Esophagus (tissue), 2 donors: ENCODE data around the gene GUK1. TPM values are rescaled to one million over a fixed set of nuclear protein-coding genes. Genes with fewer than 3 reads are reported as not detected.
A peak's percentile ranks its signal among the peaks of the same experiment; 100 is the strongest.

ENCODE experiments used
- H3K27ac ChIP-seq, 2 donors: one replicate each; pipeline ENCODE4 v1.5.1; 2013; ENCODE audit warnings: low read depth in 2 of 2, mild to moderate bottlenecking in 2 of 2, inconsistent platforms in 1 of 2, low read length in 1 of 2, moderate library complexity in 1 of 2
- H3K27me3 ChIP-seq, 2 donors: one replicate each; pipeline ENCODE4 v1.6.1; 2013; ENCODE audit warnings: low read length in 2 of 2, control low read depth in 1 of 2, mild to moderate bottlenecking in 1 of 2; ENCODE audit not compliant: insufficient read depth in 2 of 2, control insufficient read depth in 1 of 2
- H3K36me3 ChIP-seq, 2 donors: one replicate each; pipeline ENCODE4 v1.6.1; 2013; ENCODE audit warnings: low read length in 1 of 2; ENCODE audit not compliant: control insufficient read depth in 2 of 2, insufficient read depth in 2 of 2
- H3K4me1 ChIP-seq, 2 donors: one replicate each; pipeline ENCODE4 v1.6.1; 2013; ENCODE audit warnings: low read length in 1 of 2; ENCODE audit not compliant: control insufficient read depth in 2 of 2, insufficient read depth in 2 of 2
- H3K4me3 ChIP-seq, 2 donors: one replicate each; pipeline ENCODE4 v1.5.1; 2013; ENCODE audit warnings: low read length in 2 of 2, mild to moderate bottlenecking in 2 of 2, low read depth in 1 of 2, moderate library complexity in 1 of 2
- H3K9me3 ChIP-seq, 2 donors: one replicate each; pipeline ENCODE4 v1.6.1; 2013; ENCODE audit warnings: mild to moderate bottlenecking in 2 of 2, low read depth in 1 of 2, low read length in 1 of 2, moderate library complexity in 1 of 2; ENCODE audit not compliant: control insufficient read depth in 2 of 2, insufficient read depth in 1 of 2
- WGBS, 2 donors: extraction: QIAGEN DNeasy Blood & Tissue Kit; methylation state at CpG; one replicate each; pipeline ENCODE4 v1.1.7; 2013; 5-methylcytosine and 5-hydroxymethylcytosine counted together
- polyA plus RNA-seq, 2 donors: library from polyadenylated mRNA; stranded (reverse); fragments of 200-250 nt; gene quantifications; one replicate each; pipeline ENCODE4 v1.2.3, GENCODE V29; 2013
- donor health status: healthy with polysubstance abuse.
- donor health status: Bipolar disorder and iron deficiency.

The GUK1 gene
- polyA plus RNA-seq, 2 donors = 299 to 484 TPM

DNA sequence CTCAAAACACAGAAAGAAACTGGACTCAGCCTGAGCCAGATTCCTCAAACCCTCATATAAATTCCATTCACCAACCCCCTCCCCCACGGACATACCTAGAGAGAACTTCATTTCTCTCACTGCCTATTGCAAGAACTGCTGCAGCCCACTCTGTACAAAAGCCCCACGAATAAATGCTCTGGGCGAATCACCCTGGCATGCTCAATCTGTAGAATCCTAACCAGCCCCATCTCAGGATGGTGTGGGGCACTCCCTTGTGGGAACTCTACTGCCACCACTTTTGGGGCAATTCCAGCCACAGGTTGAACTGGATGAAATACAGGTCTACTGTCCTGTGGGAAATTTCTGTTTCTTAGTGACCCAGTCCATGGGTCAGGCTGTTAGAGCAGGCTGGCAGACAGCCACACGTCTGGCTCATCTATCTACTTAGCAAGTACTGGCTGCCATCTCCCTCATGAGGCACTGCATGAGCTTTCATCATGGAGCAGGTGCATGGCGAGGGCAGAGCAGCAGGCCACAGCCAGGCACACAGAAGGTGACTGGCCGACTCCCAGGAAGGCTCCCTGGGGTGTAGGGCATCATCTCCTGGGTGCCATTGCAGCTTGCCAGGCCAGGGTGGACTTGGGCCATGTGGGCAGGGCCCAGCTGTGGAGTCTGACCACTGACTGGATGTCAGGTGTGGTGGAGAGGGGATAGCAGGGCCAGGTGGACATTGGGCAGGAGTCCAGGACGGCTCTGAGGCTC, 35.4 kb upstream of the GUK1 start:
- no peak overlapping the region for H3K4me3 ChIP-seq
- H3K36me3 ChIP-seq = peaks cover 7 to 23% of the 10 kb centered on the region in 2 donors
- no peaks in the 10 kb centered on the region for H3K9me3 ChIP-seq
- no peak overlapping the region for H3K27ac ChIP-seq
- H3K4me1 ChIP-seq = peaks cover 8% of the 10 kb centered on the region in 2 donors
- H3K27me3 ChIP-seq = no peaks in the 10 kb centered on the region
- 63 to 67% methylated on average over 7 of the region's 7 CpGs for WGBS, 2 donors

DNA sequence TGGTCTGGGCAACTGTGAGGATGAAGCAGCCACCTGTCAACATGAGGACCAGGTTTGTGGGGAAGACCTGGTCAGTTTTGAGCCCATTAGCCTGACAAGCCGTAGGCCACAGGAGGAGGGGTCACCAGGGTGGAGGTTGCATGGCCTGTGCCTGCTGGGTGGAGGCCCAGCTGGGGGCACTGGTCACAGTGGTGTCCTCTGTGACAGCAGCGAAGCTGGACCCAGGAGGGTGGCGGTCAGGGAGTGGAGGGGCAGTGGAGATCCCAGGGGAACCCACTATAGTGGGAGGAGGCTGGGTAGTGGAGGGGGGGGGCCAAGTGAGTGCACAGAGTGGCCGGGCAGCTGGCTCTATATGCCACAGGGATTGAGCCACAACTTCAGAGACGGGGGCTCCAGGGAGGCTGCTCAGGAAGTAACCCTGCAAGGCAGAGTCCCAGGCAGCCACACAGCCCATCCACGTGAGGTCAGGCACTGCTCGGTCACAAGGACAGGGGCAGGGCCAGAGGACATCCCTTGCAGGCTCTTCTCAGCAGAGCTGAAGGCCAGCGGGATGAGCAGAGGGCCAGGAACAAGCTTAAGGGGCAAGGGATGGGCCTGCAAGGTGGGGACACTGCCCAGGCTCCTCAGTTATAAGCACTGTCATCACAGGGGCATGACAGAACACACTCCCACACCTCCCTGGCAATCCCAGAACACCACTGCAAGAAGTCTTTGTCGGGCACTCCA, 34.6 kb upstream of the GUK1 start:
- H3K9me3 ChIP-seq = no peaks in the 10 kb centered on the region
- no peak overlapping the region for H3K27ac ChIP-seq
- peaks cover 8% of the 10 kb centered on the region in 2 donors for H3K4me1 ChIP-seq
- H3K4me3 ChIP-seq = no peak overlapping the region
- H3K27me3 ChIP-seq = no peaks in the 10 kb centered on the region
- peaks cover 7 to 19% of the 10 kb centered on the region in 2 donors for H3K36me3 ChIP-seq
- 80 to 85% methylated on average over 9 of the region's 9 CpGs for WGBS, 2 donors

DNA sequence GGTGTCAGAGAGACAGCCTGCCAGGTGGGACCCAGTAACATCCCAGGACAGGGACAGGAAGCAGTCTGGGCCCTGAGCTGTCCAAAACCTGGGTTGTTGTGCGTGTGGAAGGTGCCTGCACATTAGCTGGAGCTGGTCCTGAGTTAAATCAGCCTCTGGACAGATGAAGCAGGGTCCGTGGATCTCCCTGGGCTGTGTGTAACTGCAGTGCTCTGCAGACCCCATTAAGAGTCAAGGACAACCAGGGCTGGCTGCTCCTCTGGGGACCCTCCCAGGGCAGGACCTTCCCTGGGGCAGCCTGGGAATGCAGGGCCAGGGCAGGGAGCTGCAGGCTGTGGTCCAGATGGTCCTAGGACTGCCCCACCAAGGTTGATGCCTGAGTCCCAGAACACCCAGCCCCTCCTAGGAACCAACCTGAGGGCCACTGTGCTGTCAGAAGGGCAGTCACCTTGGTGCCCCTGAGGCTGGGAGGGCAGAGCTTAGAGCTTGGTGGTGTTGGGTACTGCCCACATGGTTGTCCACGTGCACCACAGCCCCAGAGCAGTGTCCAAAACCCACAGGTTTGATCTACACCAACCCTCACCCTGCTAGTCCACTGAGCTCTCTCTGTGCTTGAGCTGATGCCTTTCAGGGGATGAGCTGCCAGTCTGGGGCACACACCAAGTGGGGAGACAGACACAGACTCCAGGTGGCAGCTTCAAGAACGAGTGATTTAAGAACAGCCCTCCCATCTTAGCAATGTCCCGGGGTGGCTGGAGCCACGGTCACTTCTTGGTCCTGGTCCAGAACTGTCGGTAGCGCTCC, 33.9 kb upstream of the GUK1 start:
- H3K9me3 ChIP-seq = no peaks in the 10 kb centered on the region
- WGBS, 2 donors = 85 to 87% methylated on average over 8 of the region's 8 CpGs
- no peak overlapping the region for H3K27ac ChIP-seq
- no peaks in the 10 kb centered on the region for H3K27me3 ChIP-seq
- peaks cover 2 to 14% of the 10 kb centered on the region in 2 donors for H3K36me3 ChIP-seq
- H3K4me3 ChIP-seq = no peak overlapping the region
- H3K4me1 ChIP-seq = peaks cover 8% of the 10 kb centered on the region in 2 donors

DNA sequence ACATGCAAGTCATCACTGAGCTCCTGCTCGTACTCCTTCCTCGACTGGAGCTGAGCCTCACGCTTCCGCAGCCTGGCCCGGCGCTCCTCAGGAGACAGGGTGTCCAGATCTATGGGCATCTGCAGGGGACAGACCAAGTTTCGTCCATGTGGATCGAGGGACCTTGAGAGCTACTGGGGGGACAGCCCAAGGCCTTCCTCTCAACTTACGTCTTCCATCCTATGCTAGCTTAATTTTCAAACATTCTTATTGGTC, 33.4 kb upstream of the GUK1 start:
- no peak overlapping the region for H3K27ac ChIP-seq
- no peak overlapping the region for H3K4me3 ChIP-seq
- peaks cover 6% of the 10 kb centered on the region in 2 donors for H3K4me1 ChIP-seq
- H3K36me3 ChIP-seq = peaks cover 2 to 14% of the 10 kb centered on the region in 2 donors
- H3K9me3 ChIP-seq = no peaks in the 10 kb centered on the region
- 90 to 91% methylated on average over 9 of the region's 9 CpGs for WGBS, 2 donors
- no peaks in the 10 kb centered on the region for H3K27me3 ChIP-seq

DNA sequence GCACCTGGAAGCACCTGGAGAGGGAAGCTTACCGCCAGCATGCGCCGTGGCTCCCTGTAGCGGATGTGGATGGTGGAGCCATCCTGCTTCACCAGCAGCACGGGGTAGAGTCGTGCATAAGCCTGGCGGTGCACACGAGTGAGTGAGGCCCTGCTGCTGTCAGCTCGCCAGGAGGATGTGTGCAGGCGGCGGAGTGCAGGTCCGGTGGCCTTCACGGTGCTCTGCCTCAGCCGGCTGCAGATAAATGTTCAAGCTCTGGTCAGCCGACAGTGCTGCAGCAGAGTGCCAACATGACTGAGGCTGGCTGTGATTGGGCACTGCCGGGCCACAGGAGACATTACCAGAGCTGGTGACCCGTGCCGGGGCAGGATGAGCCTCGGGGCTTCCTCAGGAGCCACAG, 32.4 kb upstream of the GUK1 start:
- WGBS, 2 donors = 86% methylated on average over 19 of the region's 19 CpGs
- Histone ChIP-seq H3K27ac (no peak overlapping the region), H3K27me3 (no peaks in the 10 kb centered on the region), H3K36me3 (peaks cover 2 to 14% of the 10 kb centered on the region in 2 donors), H3K9me3 (no peaks in the 10 kb centered on the region), H3K4me3 (no peak overlapping the region), H3K4me1 (peaks cover 0 to 3% of the 10 kb centered on the region in 2 donors)

DNA sequence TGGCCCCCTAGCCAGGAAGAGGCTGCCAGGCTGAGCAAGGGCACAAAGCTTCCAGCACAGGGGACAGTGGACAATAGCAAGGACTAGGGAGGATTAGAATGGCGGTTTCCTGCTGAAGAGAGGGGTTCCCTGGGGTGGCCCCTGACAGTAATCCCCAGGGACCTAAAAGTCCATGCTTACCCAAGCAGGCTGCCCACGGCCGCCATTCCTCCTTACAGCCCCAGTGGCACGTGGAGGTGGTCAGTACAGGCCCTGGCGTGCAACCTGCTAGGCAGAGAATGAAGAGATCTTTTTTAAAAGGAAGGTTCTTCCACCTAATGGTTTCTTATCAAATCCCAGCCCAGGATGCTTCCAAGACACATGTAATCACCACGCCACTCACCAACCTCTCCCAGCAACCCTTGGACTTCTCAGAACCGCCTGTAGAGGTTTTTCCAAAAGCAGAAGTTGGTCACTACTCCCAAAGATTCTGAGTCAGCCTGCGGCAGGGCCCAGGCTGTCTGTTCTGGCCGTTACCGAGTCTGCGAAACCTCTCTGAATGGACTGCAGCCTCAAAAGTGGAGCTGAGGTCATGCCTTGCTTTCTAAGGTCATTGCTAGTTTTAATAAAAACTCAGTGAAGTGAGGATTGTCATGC, 31.9 kb upstream of the GUK1 start:
- Histone ChIP-seq H3K36me3 (peaks cover 2 to 14% of the 10 kb centered on the region in 2 donors), H3K9me3 (no peaks in the 10 kb centered on the region), H3K4me1 (peaks cover 0 to 3% of the 10 kb centered on the region in 2 donors), H3K27ac (peak overlapping the region in 1 of 2 donors; percentile 90), H3K4me3 (peak overlapping the region; percentile 87 to 99), H3K27me3 (no peaks in the 10 kb centered on the region)
- WGBS, 2 donors = 75 to 77% methylated on average over 11 of the region's 11 CpGs

DNA sequence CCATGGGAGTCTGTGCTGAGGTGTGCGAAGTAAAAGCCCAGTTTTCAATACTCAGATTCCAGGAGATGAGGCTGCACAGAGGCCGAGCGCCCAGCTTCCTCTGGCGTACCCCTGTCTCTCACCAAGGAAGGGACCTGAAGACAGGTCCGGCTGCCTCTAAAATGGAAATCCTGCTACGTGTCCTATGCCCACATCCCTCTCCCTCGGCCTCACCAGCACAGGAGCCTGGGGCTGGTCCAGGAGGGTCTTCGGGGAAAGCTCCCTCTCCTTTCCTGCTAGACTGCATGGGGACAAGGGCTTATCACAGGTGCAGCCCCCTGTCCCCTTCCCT, 31.4 kb upstream of the GUK1 start:
- H3K36me3 ChIP-seq = peaks cover 2 to 14% of the 10 kb centered on the region in 2 donors
- H3K4me3 ChIP-seq = peak overlapping the region; percentile 87 to 99
- 2 to 4% methylated on average over 6 to 8 of the region's 8 CpGs for WGBS, 2 donors
- H3K27me3 ChIP-seq = no peaks in the 10 kb centered on the region
- no peaks in the 10 kb centered on the region for H3K9me3 ChIP-seq
- H3K27ac ChIP-seq = peak overlapping the region; percentile 90 to 93
- H3K4me1 ChIP-seq = peaks cover 0 to 3% of the 10 kb centered on the region in 2 donors

DNA sequence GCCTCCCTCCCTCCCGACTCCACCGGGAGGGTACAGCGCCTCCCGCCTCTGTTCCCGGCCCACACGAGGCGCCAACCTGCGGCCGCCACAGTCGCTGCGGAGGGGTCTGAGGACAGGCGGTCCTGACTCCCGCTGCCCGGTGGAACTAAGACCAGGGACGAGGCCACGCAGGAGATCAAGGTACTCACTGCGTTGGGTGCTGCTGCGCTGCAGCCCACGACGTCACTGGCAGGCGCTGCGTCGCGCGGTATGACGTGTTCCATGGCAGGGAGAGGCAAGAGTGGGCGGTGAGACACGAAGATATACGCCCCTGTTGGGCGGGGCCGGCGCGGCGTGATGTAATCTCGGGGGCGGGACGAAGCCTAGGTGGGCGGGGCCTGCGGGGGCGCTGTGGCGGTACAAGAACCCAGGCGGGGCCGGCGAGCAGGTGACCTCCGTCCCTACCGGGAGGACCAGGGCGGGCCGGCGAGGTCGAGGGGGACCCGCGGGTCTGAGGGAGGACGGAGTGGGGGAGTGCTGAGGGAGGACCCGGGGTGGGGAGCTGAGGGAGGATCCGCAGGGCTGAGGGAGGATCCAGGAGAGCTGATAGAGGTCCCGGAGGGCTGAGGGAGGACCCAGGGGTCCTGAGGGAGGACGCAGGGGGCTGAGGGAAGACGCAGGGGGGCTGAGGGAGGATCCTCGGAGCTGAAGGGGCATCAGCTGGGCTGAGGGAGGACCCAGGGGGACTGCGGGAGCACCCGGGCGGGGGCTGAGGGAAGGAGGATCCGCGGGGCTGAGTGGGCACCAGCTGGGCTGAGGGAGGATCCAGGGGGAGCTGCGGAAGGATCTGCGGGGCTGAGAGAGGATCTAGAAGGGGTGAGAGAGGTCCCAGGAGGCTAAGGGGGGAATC, 30.8 kb upstream of the GUK1 start, which contains the start of gene MRPL55:
Gene MRPL55, minus strand, starts transcription at position 227 of the 889 bp plus-strand sequence. CDS start 1,039 bp downstream, outside the sequence.
- Histone ChIP-seq H3K27ac (peak within 1 kb of the TSS; percentile 91 to 93), H3K9me3 (no peaks in the 10 kb centered on the region), H3K27me3 (no peaks in the 10 kb centered on the region), H3K36me3 (peaks cover 2 to 14% of the 10 kb centered on the region in 2 donors), H3K4me1 (peaks cover 0 to 3% of the 10 kb centered on the region in 2 donors), H3K4me3 (peak within 1 kb of the TSS; percentile 87 to 99)
- 0 to 1% methylated on average over 57 to 66 of the region's 66 CpGs for WGBS, 2 donors
